IMR-90 (cell line): ENCODE measurements around the gene MYOZ3. TPM values are rescaled to one million over a fixed set of nuclear protein-coding genes. Genes with fewer than 3 reads are reported as not detected.

Source experiments
- ATAC-seq: fragments of 200-7000 bp; cut with Tn5 transposase; 2 replicates; pipeline ENCODE4 v1.9.1; 2020; ENCODE audit warnings: low read depth, mild to moderate bottlenecking, moderate library complexity
- BruUV-seq: library from RNA; stranded (reverse); fragments of 400-500 nt; replicated peaks from 2 replicates; lab custom pipeline; 2021; lab: Mats Ljungman, UMichigan
- CTCF ChIA-PET: fragments of 300-600 bp; formaldehyde crosslinking; extraction: SDS; loops from one replicate; lab custom pipeline; 2021; ENCODE audit warnings: antibody characterized with exemption; lab: Yijun Ruan, JAX
- POLR2A ChIA-PET: fragments of 300-600 bp; sonication (Branson Sonifier 250); formaldehyde crosslinking; loops from one replicate; lab custom pipeline; 2022; ENCODE audit warnings: antibody characterized with exemption; ENCODE audit not compliant: unreplicated experiment; lab: Charles Lee
- DNase-seq: peaks from one replicate; pipeline ENCODE4 v3.0.0; 2013
- H2AFZ ChIP-seq: replicated peaks from 2 replicates; pipeline ENCODE3; 2013; ENCODE audit warnings: low read length, mild to moderate bottlenecking; ENCODE audit not compliant: poor library complexity
- H2AK5ac ChIP-seq: 2 replicates; pipeline ENCODE4 v1.6.1; 2013; ENCODE audit warnings: low read depth, low read length, inconsistent platforms
- H2AK9ac ChIP-seq: replicated peaks from 2 replicates; pipeline ENCODE3; 2013; ENCODE audit warnings: mild to moderate bottlenecking, low read depth, low read length, moderate library complexity; ENCODE audit not compliant: poor library complexity
- H2BK120ac ChIP-seq: 2 replicates; pipeline ENCODE4 v1.6.1; 2013; ENCODE audit warnings: low read depth, low read length, inconsistent platforms
- H2BK15ac ChIP-seq: 3 replicates; pipeline ENCODE4 v1.6.1; 2013; ENCODE audit warnings: low read depth, low read length, inconsistent platforms
- H2BK20ac ChIP-seq: 2 replicates; pipeline ENCODE4 v1.6.1; 2013; ENCODE audit warnings: low read depth, mild to moderate bottlenecking, inconsistent platforms, low read length, moderate library complexity
- H2BK5ac ChIP-seq: 2 replicates; pipeline ENCODE4 v1.6.1; 2013; ENCODE audit warnings: mild to moderate bottlenecking, low read depth, low read length, inconsistent platforms; ENCODE audit not compliant: poor library complexity, severe bottlenecking
- H3K14ac ChIP-seq: replicated peaks from 2 replicates; pipeline ENCODE4 v1.6.1; 2013; ENCODE audit warnings: low read depth, low read length, inconsistent platforms
- H3K18ac ChIP-seq: 2 replicates; pipeline ENCODE4 v1.6.1; 2013; ENCODE audit warnings: low read depth, low read length, control low read depth
- H3K23ac ChIP-seq: 2 replicates; pipeline ENCODE4 v1.6.1; 2013; ENCODE audit warnings: low read depth, low read length, inconsistent platforms
- H3K27ac ChIP-seq: 2 replicates; pipeline ENCODE4 v1.5.1; 2013; ENCODE audit warnings: mild to moderate bottlenecking, control low read depth, low read length; ENCODE audit not compliant: insufficient read depth
- H3K27me3 ChIP-seq: 2 replicates; pipeline ENCODE4 v1.6.1; 2013; ENCODE audit warnings: low read length; ENCODE audit not compliant: control insufficient read depth, insufficient read depth
- H3K36me3 ChIP-seq: 2 replicates; pipeline ENCODE4 v1.6.1; 2013; ENCODE audit warnings: low read length, mixed read lengths; ENCODE audit not compliant: control insufficient read depth, insufficient read depth
- H3K4ac ChIP-seq: 2 replicates; pipeline ENCODE4 v1.6.1; 2013; ENCODE audit warnings: low read depth, low read length, inconsistent platforms
- H3K4me1 ChIP-seq: 2 replicates; pipeline ENCODE4 v1.6.1; 2013; ENCODE audit warnings: low read length, mixed read lengths; ENCODE audit not compliant: control insufficient read depth, insufficient read depth
- H3K4me2 ChIP-seq: 2 replicates; pipeline ENCODE4 v1.6.1; 2013; ENCODE audit warnings: low read depth, mild to moderate bottlenecking, control low read depth, low read length, moderate library complexity
- H3K4me3 ChIP-seq: 2 replicates; pipeline ENCODE4 v1.5.1; 2013; ENCODE audit warnings: low read depth, mild to moderate bottlenecking, control low read depth, low read length, moderate library complexity; ENCODE audit not compliant: insufficient read depth
- H3K56ac ChIP-seq: 2 replicates; pipeline ENCODE4 v1.6.1; 2013; ENCODE audit warnings: low read length, inconsistent platforms; ENCODE audit not compliant: insufficient read depth; ENCODE audit errors: extremely low read depth
- H3K79me1 ChIP-seq, 2 experiments: 2 replicates each; pipeline ENCODE4 v1.6.1; 2013; ENCODE audit warnings: low read length in 2 of 2, inconsistent platforms in 1 of 2, low read depth in 1 of 2
- H3K9ac ChIP-seq: 2 replicates; pipeline ENCODE4 v1.6.1; 2013; ENCODE audit warnings: low read depth, low read length, control low read depth
- H3K9me1 ChIP-seq: 2 replicates; pipeline ENCODE4 v1.6.1; 2013; ENCODE audit warnings: low read length, inconsistent platforms; ENCODE audit not compliant: insufficient read depth
- H3K9me3 ChIP-seq: 2 replicates; pipeline ENCODE4 v1.6.1; 2013; ENCODE audit warnings: low read length; ENCODE audit not compliant: control insufficient read depth, insufficient read depth
- H4K20me1 ChIP-seq: 2 replicates; pipeline ENCODE4 v1.6.1; 2013; ENCODE audit warnings: low read length, inconsistent platforms; ENCODE audit not compliant: insufficient read depth
- H4K5ac ChIP-seq: 2 replicates; pipeline ENCODE4 v1.6.1; 2013; ENCODE audit warnings: mild to moderate bottlenecking, low read depth, low read length, control low read depth
- H4K8ac ChIP-seq, 2 experiments: 2 replicates each; pipeline ENCODE4 v1.6.1; 2013; ENCODE audit warnings: low read depth in 2 of 2, low read length in 2 of 2, control low read depth in 1 of 2, inconsistent platforms in 1 of 2
- H4K91ac ChIP-seq: 2 replicates; pipeline ENCODE4 v1.6.1; 2013; ENCODE audit warnings: low read depth, low read length, inconsistent platforms; ENCODE audit not compliant: insufficient read depth
- BHLHE40 ChIP-seq: fragments of 150-350 bp; IDR thresholded peaks from 2 replicates; pipeline ENCODE4 v1.6.1; 2016; ENCODE audit warnings: mild to moderate bottlenecking, low read depth, low read length
- CEBPB ChIP-seq: IDR thresholded peaks from 2 replicates; pipeline ENCODE4 v1.6.1; 2012; ENCODE audit warnings: low read depth, low read length, improper control_type of control experiment
- CHD1 ChIP-seq: IDR thresholded peaks from 2 replicates; pipeline ENCODE4 v1.6.1; 2012; ENCODE audit warnings: low read depth, low read length, improper control_type of control experiment
- CTCF ChIP-seq: conservative IDR thresholded peaks from 2 replicates; pipeline ENCODE4 v1.5.1; 2012; ENCODE audit warnings: mild to moderate bottlenecking, low read depth, low read length, improper control_type of control experiment
- ELK1 ChIP-seq: fragments of 150-350 bp; IDR thresholded peaks from 2 replicates; pipeline ENCODE4 v1.6.1; 2016; ENCODE audit warnings: low read depth, mild to moderate bottlenecking, low read length, moderate library complexity, borderline replicate concordance
- FOS ChIP-seq: fragments of 150-350 bp; IDR thresholded peaks from 2 replicates; pipeline ENCODE4 v1.6.1; 2016; ENCODE audit warnings: low read depth, low read length
- MAFK ChIP-seq: IDR thresholded peaks from 2 replicates; pipeline ENCODE4 v1.6.1; 2012; ENCODE audit warnings: low read depth, low read length, improper control_type of control experiment
- MAZ ChIP-seq: IDR thresholded peaks from 2 replicates; pipeline ENCODE4 v1.6.1; 2012; ENCODE audit warnings: low read depth, mild to moderate bottlenecking, low read length, improper control_type of control experiment, moderate library complexity, borderline replicate concordance
- MXI1 ChIP-seq: IDR thresholded peaks from 2 replicates; pipeline ENCODE4 v1.6.1; 2012; ENCODE audit warnings: low read depth, mild to moderate bottlenecking, low read length, moderate library complexity, borderline replicate concordance
- NFE2L2 ChIP-seq: fragments of 150-350 bp; IDR thresholded peaks from 2 replicates; pipeline ENCODE4 v1.6.1; 2016; ENCODE audit warnings: low read depth, mild to moderate bottlenecking, low read length
- POLR2A ChIP-seq: IDR thresholded peaks from 2 replicates; pipeline ENCODE4 v1.6.1; 2012; ENCODE audit warnings: mild to moderate bottlenecking, low read depth, low read length
- RAD21 ChIP-seq: IDR thresholded peaks from 2 replicates; pipeline ENCODE4 v1.6.1; 2012; ENCODE audit warnings: low read length, improper control_type of control experiment
- RCOR1 ChIP-seq: IDR thresholded peaks from 2 replicates; pipeline ENCODE4 v1.6.1; 2012; ENCODE audit warnings: mild to moderate bottlenecking, low read length, improper control_type of control experiment; ENCODE audit not compliant: insufficient replicate concordance
- RFX5 ChIP-seq: IDR thresholded peaks from 2 replicates; pipeline ENCODE4 v1.8.0; 2012; ENCODE audit warnings: low read depth, mild to moderate bottlenecking, low read length, moderate library complexity
- SMC3 ChIP-seq: fragments of 150-350 bp; IDR thresholded peaks from 2 replicates; pipeline ENCODE4 v1.6.1; 2016; ENCODE audit warnings: low read depth, mild to moderate bottlenecking, antibody characterized with exemption, low read length, moderate library complexity
- WGBS, 2 experiments: methylation state at CpG; one replicate each; pipeline versions ENCODE4 v1.1.5 to v1.1.7; 2013; ENCODE audit warnings: missing lambda C conversion rate in 2 of 2; ENCODE audit not compliant: insufficient read length in 1 of 2; ENCODE audit errors: extremely low coverage in 2 of 2; 5-methylcytosine and 5-hydroxymethylcytosine counted together
- dilution Hi-C: fragments of 300-500 bp; cut with HindIII; formaldehyde crosslinking; loops from one replicate; pipeline ENCODE4 v1.14.3; 2018; ENCODE audit warnings: low sequenced_read_pairs; ENCODE audit not compliant: unreplicated experiment
- in situ Hi-C: fragments of 300-500 bp; cut with MboI; formaldehyde crosslinking; loops from 3 replicates; pipeline ENCODE4 v1.14.3; 2019; ENCODE audit warnings: low sequenced_read_pairs, inconsistent platforms, mixed read lengths
- intact Hi-C: fragments of 100-400 bp; cut with micrococcal nuclease; formaldehyde crosslinking; loops from 2 replicates; pipeline ENCODE4 v1.10.0; 2022
- polyA plus RNA-seq, 3 experiments: library from polyadenylated mRNA; depleted of rRNA; stranded (reverse); fragments of >200 nt; gene quantifications; 2 replicates each; pipeline ENCODE4 v1.2.3, GENCODE V29; 2012; ENCODE audit warnings: low replicate concordance in 1 of 3
- total RNA-seq: library from RNA; depleted of rRNA; stranded (reverse); fragments of >200 nt; gene quantifications from 2 replicates; pipeline ENCODE4 v1.2.3, GENCODE V29; 2012
- TF ChIP-seq, protein P1 (sequence below): fragments of 150-350 bp; IDR thresholded peaks from 2 replicates; pipeline ENCODE4 v1.6.1; 2017; ENCODE audit warnings: mild to moderate bottlenecking, antibody characterized with exemption, low read length, low read depth

The MYOZ3 gene
- total and polyA plus RNA-seq, 2 of the 4 experiments (the other 2 are of a cell fraction), result under 0.01 to 0.24 TPM

GRCh38 chr5:150613991-150614660 lies 46.9 kb upstream of the MYOZ3 start:
- WGBS, 2 experiments, result no CpG with 5 or more reads among the region's 9 CpGs
- H3K23ac ChIP-seq, result no peak overlapping the region
- H3K36me3 ChIP-seq, result no peaks in the 10 kb centered on the region
- no peak overlapping the region for H4K5ac ChIP-seq
- no peak overlapping the region for H2AK9ac ChIP-seq
- H3K14ac ChIP-seq, result no peak overlapping the region
- H3K9ac ChIP-seq, result no peak overlapping the region
- H2AK5ac ChIP-seq, result no peak overlapping the region
- H4K8ac ChIP-seq, result no peak overlapping the region
- no peak overlapping the region for H3K27ac ChIP-seq
- H2BK15ac ChIP-seq, result no peak overlapping the region
- H3K18ac ChIP-seq, result no peak overlapping the region; the same call in 1 of the 2 replicates
- ChIA-PET CTCF (interaction anchor here (1.0 kb wide), 1 partner anchor 24 kb away, joined by 3 read pairs; no protein-coding TSS in a partner anchor), POLR2A (no interaction called here)
- H3K4me3 ChIP-seq, result no peak overlapping the region
- H4K91ac ChIP-seq, result no peak overlapping the region
- dilution Hi-C loops, result no loop called here
- peaks cover 4% of the 10 kb centered on the region; the same call in 1 of the 2 replicates for H3K27me3 ChIP-seq
- H3K9me3 ChIP-seq, result no peaks in the 10 kb centered on the region
- intact Hi-C loops, result no loop called here
- H3K56ac ChIP-seq, result no peak overlapping the region
- H3K4ac ChIP-seq, result no peak overlapping the region
- H3K79me1 ChIP-seq, result no peaks in the 10 kb centered on the region
- no peak overlapping the region for H3K4me2 ChIP-seq
- H3K9me1 ChIP-seq, result 0 out of 2 replicates have a peak, but pooled peaks cover 9% of the 10 kb centered on the region
- TF ChIP-seq ELK1, result no peak
- TF ChIP-seq BHLHE40, result no peak
- TF ChIP-seq FOS, result no peak
- TF ChIP-seq POLR2A, result no peak
- TF ChIP-seq RAD21, result no peak
- no peak for TF ChIP-seq CHD1
- no peak; the same call in 1 of the 2 replicates for TF ChIP-seq CTCF
- TF ChIP-seq RFX5, result no peak
- no peak for TF ChIP-seq RCOR1
- no peak for TF ChIP-seq MAZ
- no peak for TF ChIP-seq NFE2L2
- no peak for TF ChIP-seq SMC3
- no peak for TF ChIP-seq MAFK
- no peak for TF ChIP-seq MXI1
- TF ChIP-seq, protein P1, sequence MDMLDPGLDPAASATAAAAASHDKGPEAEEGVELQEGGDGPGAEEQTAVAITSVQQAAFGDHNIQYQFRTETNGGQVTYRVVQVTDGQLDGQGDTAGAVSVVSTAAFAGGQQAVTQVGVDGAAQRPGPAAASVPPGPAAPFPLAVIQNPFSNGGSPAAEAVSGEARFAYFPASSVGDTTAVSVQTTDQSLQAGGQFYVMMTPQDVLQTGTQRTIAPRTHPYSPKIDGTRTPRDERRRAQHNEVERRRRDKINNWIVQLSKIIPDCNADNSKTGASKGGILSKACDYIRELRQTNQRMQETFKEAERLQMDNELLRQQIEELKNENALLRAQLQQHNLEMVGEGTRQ, result no peak
- no peak for TF ChIP-seq CEBPB
- peaks cover 20% of the 10 kb centered on the region for H3K4me1 ChIP-seq
- in situ Hi-C loops, result no loop called here
- no TSS peak for BruUV-seq
- no peak overlapping the region for H2AFZ ChIP-seq
- no peak overlapping the region for H2BK5ac ChIP-seq
- H2BK20ac ChIP-seq, result no peak overlapping the region
- H4K20me1 ChIP-seq, result no peaks in the 10 kb centered on the region
- DNase-seq (no peak), ATAC-seq (no peak)
- no peak overlapping the region for H2BK120ac ChIP-seq
